H1 (cell line): ENCODE measurements around the gene SCAPER.

Source experiments
- BCL11A ChIP-seq, 2 experiments: IDR thresholded peaks; one replicate each; pipeline ENCODE4 v1.6.1; 2011; ENCODE audit warnings: low read depth in 2 of 2, low read length in 2 of 2, mild to moderate bottlenecking in 2 of 2
- CHD2 ChIP-seq: IDR thresholded peaks from 2 replicates; pipeline ENCODE4 v1.6.1; 2012; ENCODE audit warnings: low read length, improper control_type of control experiment
- CREB1 ChIP-seq: IDR thresholded peaks from 2 replicates; pipeline ENCODE4 v1.6.1; 2012; ENCODE audit warnings: inconsistent platforms
- CTBP2 ChIP-seq: IDR thresholded peaks from 2 replicates; pipeline ENCODE4 v1.7.0; 2011; ENCODE audit warnings: borderline replicate concordance, mild to moderate bottlenecking, moderate library complexity, mixed read lengths, low read length; ENCODE audit not compliant: insufficient read depth, insufficient read length
- CTCF ChIP-seq, 3 experiments: IDR thresholded peaks; 1 replicate in 2 of 3; 2 replicates in 1 of 3; pipeline versions ENCODE4 v1.5.1 to v1.6.1; 2011; ENCODE audit warnings: low read length in 3 of 3, mild to moderate bottlenecking in 3 of 3, inconsistent platforms in 2 of 3, low read depth in 1 of 3, moderate library complexity in 1 of 3; ENCODE audit not compliant: insufficient read depth in 1 of 3; ENCODE audit errors: control extremely low read depth in 1 of 3
- EP300 ChIP-seq, 2 experiments: IDR thresholded peaks; 1 replicate in 1 of 2; 2 replicates in 1 of 2; pipeline ENCODE4 v1.6.1; 2011 to 2012; ENCODE audit warnings: low read depth in 2 of 2, low read length in 2 of 2, mild to moderate bottlenecking in 2 of 2, borderline replicate concordance in 1 of 2, inconsistent platforms in 1 of 2, moderate library complexity in 1 of 2
- EZH2 ChIP-seq: fragments of 200-600 bp; sonication (generic); IDR thresholded peaks from 2 replicates; pipeline ENCODE4 v1.7.1; 2012; ENCODE audit warnings: low read depth, mild to moderate bottlenecking, moderate library complexity, low read length, inconsistent platforms; ENCODE audit not compliant: severe bottlenecking
- POLR2A ChIP-seq, 2 experiments: IDR thresholded peaks; 1 replicate in 1 of 2; 2 replicates in 1 of 2; pipeline ENCODE4 v1.6.1; 2011; ENCODE audit warnings: low read depth in 2 of 2, low read length in 2 of 2, mild to moderate bottlenecking in 2 of 2; ENCODE audit errors: control extremely low read depth in 1 of 2
- POLR2AphosphoS5 ChIP-seq: IDR thresholded peaks from 2 replicates; pipeline ENCODE4 v1.6.1; 2011; ENCODE audit warnings: low read depth, low read length
- SIN3A ChIP-seq, 2 experiments: IDR thresholded peaks in 1 of 2; conservative IDR thresholded peaks in 1 of 2; 2 replicates each; pipeline ENCODE4 v1.6.1; 2011 to 2012; ENCODE audit warnings: low read length in 2 of 2, improper control_type of control experiment in 1 of 2, low read depth in 1 of 2, mild to moderate bottlenecking in 1 of 2
- SP4 ChIP-seq: IDR thresholded peaks from 2 replicates; pipeline ENCODE4 v1.6.1; 2012; ENCODE audit warnings: low read length, inconsistent platforms
- TF ChIP-seq, protein P1 (sequence below): IDR thresholded peaks from 2 replicates; pipeline ENCODE4 v1.6.1; 2012; ENCODE audit warnings: inconsistent platforms
- TF ChIP-seq, protein P2 (sequence below): IDR thresholded peaks from 2 replicates; pipeline ENCODE4 v1.6.1; 2012; ENCODE audit warnings: inconsistent platforms

- TF ChIP-seq, protein P1, sequence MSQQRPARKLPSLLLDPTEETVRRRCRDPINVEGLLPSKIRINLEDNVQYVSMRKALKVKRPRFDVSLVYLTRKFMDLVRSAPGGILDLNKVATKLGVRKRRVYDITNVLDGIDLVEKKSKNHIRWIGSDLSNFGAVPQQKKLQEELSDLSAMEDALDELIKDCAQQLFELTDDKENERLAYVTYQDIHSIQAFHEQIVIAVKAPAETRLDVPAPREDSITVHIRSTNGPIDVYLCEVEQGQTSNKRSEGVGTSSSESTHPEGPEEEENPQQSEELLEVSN = no peak
- TF ChIP-seq POLR2A (IDR thresholded peaks at IDR 0.05; ENCODE audit: control extremely low read depth in 1 of 2, low read depth in 2 of 2, low read length in 2 of 2) = no peak
- TF ChIP-seq CTCF (IDR thresholded peaks at IDR 0.05; ENCODE audit: control extremely low read depth in 1 of 3, insufficient read depth in 1 of 3, low read depth in 1 of 3, low read length in 3 of 3) = no peak
- TF ChIP-seq CTBP2 = no peak
- TF ChIP-seq, protein P2, sequence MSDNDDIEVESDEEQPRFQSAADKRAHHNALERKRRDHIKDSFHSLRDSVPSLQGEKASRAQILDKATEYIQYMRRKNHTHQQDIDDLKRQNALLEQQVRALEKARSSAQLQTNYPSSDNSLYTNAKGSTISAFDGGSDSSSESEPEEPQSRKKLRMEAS = no peak
- TF ChIP-seq EZH2 = no peak
- no peak for TF ChIP-seq CHD2
- no peak for TF ChIP-seq EP300 (IDR thresholded peaks at IDR 0.05; ENCODE audit: borderline replicate concordance in 1 of 2, low read depth in 2 of 2, low read length in 2 of 2)
- TF ChIP-seq CREB1 = no peak
- no peak for TF ChIP-seq POLR2AphosphoS5
- no peak for TF ChIP-seq SP4
- TF ChIP-seq BCL11A (IDR thresholded peaks at IDR 0.05; ENCODE audit: low read depth in 2 of 2, low read length in 2 of 2) = no peak
- TF ChIP-seq SIN3A (conservative IDR thresholded peaks at IDR 0.05 in 1 of 2, IDR thresholded peaks at IDR 0.05 in 1 of 2; ENCODE audit: low read depth in 1 of 2, low read length in 2 of 2) = no peak
Measured at GRCh38 chr15:76354823-76355440, 550.2 kb downstream of the SCAPER start.
